SH-SY5Y (cell line): Measurements from ENCODE around the gene RENBP.

Experiments
- GATA2 ChIP-seq: IDR thresholded peaks from 2 replicates; pipeline ENCODE4 v1.6.1; 2011; ENCODE audit warnings: mild to moderate bottlenecking, low read depth, low read length
- GATA3 ChIP-seq: IDR thresholded peaks from 2 replicates; pipeline ENCODE4 v1.6.1; 2011; ENCODE audit warnings: low read depth, mild to moderate bottlenecking, low read length, moderate library complexity

- no peak for TF ChIP-seq GATA3
- no peak for TF ChIP-seq GATA2
Measured at GRCh38 chrX:153902385-153902784, 42.1 kb downstream of the RENBP start.
